ENCODE results near the gene SLAMF1.

SLAMF1 gene

DNA sequence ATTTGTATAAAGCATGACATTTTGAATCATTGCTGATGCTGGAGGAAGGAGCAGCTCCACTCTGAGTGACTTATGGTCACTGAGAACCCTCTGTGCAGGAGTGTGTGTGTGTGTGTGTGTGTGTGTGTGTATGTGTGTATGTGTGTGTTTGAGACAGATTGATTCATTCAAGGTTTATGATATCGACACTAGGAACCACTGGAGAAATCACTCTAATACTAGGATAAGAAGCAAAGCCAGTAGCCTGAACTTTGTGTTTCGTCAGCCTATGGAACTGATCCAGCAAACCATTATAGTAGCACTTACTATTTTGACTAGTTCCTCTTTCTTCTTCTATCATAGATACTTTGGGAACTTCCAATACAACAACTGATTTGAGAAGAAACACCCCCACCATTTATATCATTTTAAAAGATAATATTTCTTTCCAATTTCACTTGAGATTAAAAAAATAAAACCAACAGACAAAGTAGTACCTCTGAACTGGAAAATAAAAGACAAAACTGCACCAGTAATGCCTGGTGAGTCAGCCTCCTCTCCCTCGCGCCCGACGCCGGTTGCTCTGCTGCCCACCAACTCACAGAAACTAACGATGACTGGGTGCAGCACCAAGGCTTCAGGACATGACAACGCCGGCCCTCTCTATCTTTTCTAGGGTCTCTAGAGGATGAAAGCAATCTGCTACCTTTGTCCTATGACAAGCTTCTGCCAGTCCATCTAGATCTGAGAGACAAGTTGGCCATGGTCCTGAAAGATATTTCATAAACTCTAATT lies 20.9 kb downstream of the SLAMF1 start:
- ChIA-PET CTCF (no interaction called here), POLR2A (ENCODE audit: low non-redundant PET) (no interaction called here)
- H3K27ac ChIP-seq, result no peak overlapping the region
- no peak for DNase-seq (ENCODE audit: low spot score)
- TF ChIP-seq, protein P1, sequence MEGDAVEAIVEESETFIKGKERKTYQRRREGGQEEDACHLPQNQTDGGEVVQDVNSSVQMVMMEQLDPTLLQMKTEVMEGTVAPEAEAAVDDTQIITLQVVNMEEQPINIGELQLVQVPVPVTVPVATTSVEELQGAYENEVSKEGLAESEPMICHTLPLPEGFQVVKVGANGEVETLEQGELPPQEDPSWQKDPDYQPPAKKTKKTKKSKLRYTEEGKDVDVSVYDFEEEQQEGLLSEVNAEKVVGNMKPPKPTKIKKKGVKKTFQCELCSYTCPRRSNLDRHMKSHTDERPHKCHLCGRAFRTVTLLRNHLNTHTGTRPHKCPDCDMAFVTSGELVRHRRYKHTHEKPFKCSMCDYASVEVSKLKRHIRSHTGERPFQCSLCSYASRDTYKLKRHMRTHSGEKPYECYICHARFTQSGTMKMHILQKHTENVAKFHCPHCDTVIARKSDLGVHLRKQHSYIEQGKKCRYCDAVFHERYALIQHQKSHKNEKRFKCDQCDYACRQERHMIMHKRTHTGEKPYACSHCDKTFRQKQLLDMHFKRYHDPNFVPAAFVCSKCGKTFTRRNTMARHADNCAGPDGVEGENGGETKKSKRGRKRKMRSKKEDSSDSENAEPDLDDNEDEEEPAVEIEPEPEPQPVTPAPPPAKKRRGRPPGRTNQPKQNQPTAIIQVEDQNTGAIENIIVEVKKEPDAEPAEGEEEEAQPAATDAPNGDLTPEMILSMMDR (conservative IDR thresholded peaks at IDR 0.05; ENCODE audit: low read depth), result no peak

DNA sequence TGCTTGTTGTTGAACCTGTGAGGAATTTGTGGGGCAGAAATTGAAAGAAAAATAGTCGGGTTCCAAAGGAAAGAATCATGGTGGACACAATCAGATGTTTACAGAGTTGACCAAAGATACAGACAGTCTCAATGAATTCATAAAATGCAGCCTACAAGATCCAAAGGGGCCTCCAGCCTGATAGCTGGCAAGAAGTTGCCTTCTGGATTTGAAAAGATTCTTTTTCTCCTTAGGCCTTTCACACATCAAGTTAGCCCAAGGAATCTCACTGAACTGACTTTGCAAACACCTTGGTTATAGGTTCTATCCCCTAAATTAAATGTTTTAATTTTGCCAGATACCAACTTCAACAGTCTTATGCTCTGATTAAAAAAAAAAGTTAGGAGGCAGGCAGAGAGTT lies 21.5 kb downstream of the SLAMF1 start:
- CTCF ChIA-PET, result no interaction called here
- POLR2A ChIA-PET (ENCODE audit: low non-redundant PET), result no interaction called here
- DNase-seq (ENCODE audit: low spot score), result no peak
- TF ChIP-seq, protein P1 (conservative IDR thresholded peaks at IDR 0.05; ENCODE audit: low read depth), result no peak
- H3K27ac ChIP-seq, result no peak overlapping the region

DNA sequence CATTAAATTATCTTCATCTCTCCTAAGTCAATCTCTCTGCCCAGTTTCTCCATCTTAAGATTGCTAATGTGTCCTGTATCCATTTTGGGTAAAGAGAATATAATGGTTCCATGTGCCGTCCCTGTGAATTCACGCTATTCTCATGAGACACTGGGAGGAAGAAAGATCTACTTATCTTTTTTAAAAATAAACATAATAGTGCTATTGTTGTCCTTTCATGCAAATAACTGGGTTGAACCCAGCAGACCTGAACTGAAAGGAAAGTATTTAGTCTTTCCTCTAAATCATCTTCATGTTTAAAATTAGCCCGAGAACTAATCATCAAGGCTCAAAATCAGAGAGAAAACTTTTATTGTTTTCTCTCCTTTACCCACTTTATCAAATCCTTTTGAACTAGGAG lies 22.4 kb downstream of the SLAMF1 start:
- TF ChIP-seq, protein P1 (conservative IDR thresholded peaks at IDR 0.05; ENCODE audit: low read depth), result no peak
- no peak overlapping the region for H3K27ac ChIP-seq
- CTCF ChIA-PET, result no interaction called here
- DNase-seq (ENCODE audit: low spot score), result no peak
- POLR2A ChIA-PET (ENCODE audit: low non-redundant PET), result no interaction called here

DNA sequence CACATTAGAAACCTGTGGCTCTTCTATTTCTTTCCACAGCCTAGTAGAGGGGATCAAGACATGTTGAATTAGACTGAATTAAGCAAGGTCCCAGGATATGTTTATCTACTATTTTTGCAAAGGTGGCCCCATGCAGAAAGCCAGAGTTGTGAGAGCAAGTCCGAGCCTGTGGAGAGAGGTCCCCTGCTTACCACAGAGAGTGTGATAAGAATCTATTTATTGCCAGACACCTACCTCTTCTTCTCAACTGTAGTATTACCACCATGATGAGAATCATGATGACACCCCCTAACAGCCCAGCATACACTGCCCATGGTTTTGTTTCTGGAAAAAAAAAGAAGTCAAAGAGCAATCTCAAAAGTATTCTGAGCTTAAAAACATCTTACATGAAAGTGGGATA lies 23.0 kb downstream of the SLAMF1 start:
- no peak overlapping the region for H3K27ac ChIP-seq
- CTCF ChIA-PET, result interaction anchor here (0.6 kb wide), 1 partner anchor 30 kb away, joined by 7 read pairs; no protein-coding TSS in a partner anchor
- POLR2A ChIA-PET (ENCODE audit: low non-redundant PET), result no interaction called here
- no peak for DNase-seq (ENCODE audit: low spot score)
- TF ChIP-seq, protein P1 (conservative IDR thresholded peaks at IDR 0.05; ENCODE audit: low read depth), result no peak

DNA sequence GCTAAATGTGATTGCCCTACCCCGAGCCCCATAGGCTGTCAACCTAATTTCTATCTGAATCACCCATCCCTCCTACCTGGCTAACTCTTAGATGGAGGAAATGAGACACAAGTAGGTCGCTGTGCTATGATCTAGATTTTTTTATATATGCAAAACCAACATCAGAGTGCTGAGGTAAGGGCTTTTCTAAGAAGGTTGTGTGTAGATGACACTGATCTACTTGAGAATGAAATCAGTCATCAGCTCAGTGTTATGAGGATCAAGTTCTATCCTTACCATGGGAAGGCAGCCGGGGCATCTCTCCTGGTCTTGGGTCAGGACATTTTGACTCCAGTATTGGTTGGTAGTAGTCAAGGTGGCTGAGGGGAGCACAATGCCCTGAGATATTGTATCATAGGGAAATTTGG lies 23.6 kb downstream of the SLAMF1 start:
- TF ChIP-seq, protein P1 (conservative IDR thresholded peaks at IDR 0.05; ENCODE audit: low read depth), result no peak
- DNase-seq (ENCODE audit: low spot score), result no peak
- no peak overlapping the region for H3K27ac ChIP-seq
- POLR2A ChIA-PET (ENCODE audit: low non-redundant PET), result no interaction called here
- CTCF ChIA-PET, result no interaction called here

DNA sequence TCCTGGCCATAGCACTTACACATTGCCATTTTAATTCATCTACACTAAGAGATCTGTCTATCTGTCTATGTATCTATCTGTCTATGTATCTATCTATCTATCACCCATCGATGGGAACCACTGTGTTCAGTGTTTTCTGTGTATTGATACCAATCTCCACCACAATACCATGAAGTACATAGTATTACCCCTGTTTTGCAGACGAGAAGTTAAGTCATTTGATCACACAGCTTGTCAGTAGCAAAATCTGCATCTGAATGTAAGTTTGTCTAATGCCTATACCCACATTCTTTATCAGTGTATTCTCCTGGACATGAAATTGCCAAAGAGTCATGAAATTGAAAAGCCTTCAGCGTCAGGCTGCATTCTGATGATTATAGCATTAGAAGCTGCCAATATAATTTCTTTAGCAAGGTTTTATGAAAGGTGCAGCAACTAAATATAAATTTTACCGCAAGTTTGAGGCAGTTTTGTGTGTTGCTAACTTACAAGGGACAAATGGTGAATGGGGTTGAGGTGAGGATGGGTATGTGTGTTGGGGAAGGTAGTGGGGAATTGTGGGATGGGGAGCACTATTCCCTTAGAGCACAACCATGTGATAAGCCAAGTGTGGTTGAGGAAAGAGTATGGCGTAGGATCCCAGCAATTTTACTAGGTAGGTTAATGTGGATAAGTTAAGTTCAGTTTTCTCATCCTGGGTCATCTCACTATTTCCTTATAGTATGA lies 24.2 kb downstream of the SLAMF1 start:
- ChIA-PET POLR2A (ENCODE audit: low non-redundant PET) (no interaction called here), CTCF (no interaction called here)
- no peak overlapping the region for H3K27ac ChIP-seq
- TF ChIP-seq, protein P1 (conservative IDR thresholded peaks at IDR 0.05; ENCODE audit: low read depth), result no peak
- no peak for DNase-seq (ENCODE audit: low spot score)

Data from RWPE1 (cell line).